NT2/D1 (cell line): ENCODE results near the gene APPL2.
"Not testable (repeated sequence)": the region's sequence is repeated elsewhere in the genome, so short reads cannot be mapped to it uniquely, and the experiment has no call there.

Experiments used
- SUZ12 ChIP-seq: IDR thresholded peaks from 2 replicates; pipeline ENCODE4 v1.6.1; 2011; ENCODE audit not compliant: insufficient read length, insufficient read depth; ENCODE audit errors: extremely low read depth
- YY1 ChIP-seq: IDR thresholded peaks from 2 replicates; pipeline ENCODE4 v1.6.1; 2011; ENCODE audit not compliant: insufficient read length, insufficient read depth
- ZNF274 ChIP-seq: IDR thresholded peaks from 2 replicates; pipeline ENCODE4 v1.6.1; 2011; ENCODE audit warnings: mild to moderate bottlenecking, low read depth, low read length

- TF ChIP-seq ZNF274, YY1, SUZ12: not testable (repeated sequence)
These were observed 20.5 kb upstream of the APPL2 start for GRCh38 chr12:105256431-105256830.
